B cell (primary cell): ENCODE data around the gene SLC19A2. TPM values are rescaled to one million over a fixed set of nuclear protein-coding genes. Genes with fewer than 3 reads are reported as not detected.

Source experiments
- ATAC-seq: fragments of 200-7000 bp; cut with Tn5 transposase; one replicate; pipeline ENCODE4 v1.10.0; 2021; ENCODE audit warnings: low read depth, mild to moderate bottlenecking, moderate number of reproducible peaks, moderate library complexity
- CTCF ChIA-PET: fragments of 350-600 bp; sonication (Branson Sonifier 250); formaldehyde crosslinking; loops from one replicate; lab custom pipeline; 2021; ENCODE audit warnings: antibody characterized with exemption, inconsistent platforms; lab: Charles Lee
- POLR2A ChIA-PET: fragments of 350-600 bp; sonication (Branson Sonifier 250); formaldehyde crosslinking; loops from one replicate; lab custom pipeline; 2021; ENCODE audit warnings: antibody characterized with exemption; lab: Charles Lee
- DNase-seq: peaks from one replicate; pipeline ENCODE4 v3.0.0; 2013
- H2AFZ ChIP-seq: 2 replicates; pipeline ENCODE4 v1.6.1; 2012; ENCODE audit warnings: mild to moderate bottlenecking, low read depth, low read length; ENCODE audit not compliant: insufficient read depth, poor library complexity, severe bottlenecking
- H3K27ac ChIP-seq, 2 donors: 1 replicate in 1 of 2; 2 replicates in 1 of 2; pipeline ENCODE4 v1.5.1; 2012 to 2013; ENCODE audit warnings: low read length in 2 of 2, mild to moderate bottlenecking in 2 of 2, moderate library complexity in 1 of 2
- H3K27me3 ChIP-seq, 4 experiments: fragments of 200-600 bp in 1 of 4; sonication (generic) in 1 of 4; replicated peaks in 1 of 4; 1 replicate in 2 of 4; 2 replicates in 2 of 4; pipeline versions ENCODE4 v1.6.1 to v1.7.0; 2013 to 2016; ENCODE audit warnings: low read length in 3 of 4, mild to moderate bottlenecking in 2 of 4, mixed read lengths in 1 of 4, moderate library complexity in 1 of 4; ENCODE audit not compliant: insufficient read depth in 4 of 4, control insufficient read depth in 3 of 4; ENCODE audit errors: control extremely low read depth in 1 of 4
- H3K36me3 ChIP-seq, 2 experiments: replicated peaks in 1 of 2; 1 replicate in 1 of 2; 2 replicates in 1 of 2; pipeline versions ENCODE4 v1.6.1 to v1.7.1; 2013; ENCODE audit warnings: low read length in 1 of 2; ENCODE audit not compliant: insufficient read depth in 2 of 2, control insufficient read depth in 1 of 2; ENCODE audit errors: control extremely low read depth in 1 of 2, extremely low read depth in 1 of 2
- H3K4me1 ChIP-seq, 2 donors: fragments of 200-600 bp in 1 of 2; sonication (generic) in 1 of 2; 1 replicate in 1 of 2; 2 replicates in 1 of 2; pipeline versions ENCODE4 v1.5.1 to v1.6.1; 2013 to 2017; ENCODE audit warnings: low read length in 2 of 2; ENCODE audit not compliant: control insufficient read depth in 2 of 2, insufficient read depth in 2 of 2
- H3K4me2 ChIP-seq: replicated peaks from 2 replicates; pipeline ENCODE3; 2012; ENCODE audit warnings: mild to moderate bottlenecking, low read depth, low read length; ENCODE audit not compliant: poor library complexity, severe bottlenecking
- H3K4me3 ChIP-seq, 5 experiments: fragments of 200-600 bp in 1 of 5; sonication (generic) in 1 of 5; 1 replicate in 3 of 5; 2 replicates in 2 of 5; pipeline versions ENCODE4 v1.5.1 to v1.7.0; 2011 to 2016; ENCODE audit warnings: low read length in 4 of 5, mild to moderate bottlenecking in 4 of 5, low read depth in 2 of 5, control low read depth in 1 of 5, moderate library complexity in 1 of 5; ENCODE audit not compliant: insufficient read depth in 1 of 5; ENCODE audit errors: control extremely low read depth in 1 of 5, extremely low read depth in 1 of 5
- H3K79me2 ChIP-seq: fragments of 200-600 bp; sonication (generic); one replicate; pipeline ENCODE4 v1.6.0; 2016; ENCODE audit warnings: low read length; ENCODE audit not compliant: control insufficient read depth, insufficient read depth
- H3K9ac ChIP-seq: fragments of 200-600 bp; sonication (generic); 2 replicates; pipeline ENCODE4 v1.6.1; 2017; ENCODE audit warnings: mild to moderate bottlenecking, low read length, moderate library complexity
- H3K9me3 ChIP-seq, 3 donors: one replicate each; pipeline versions ENCODE4 v1.6.1 to v1.7.1; 2013; ENCODE audit warnings: low read length in 2 of 3; ENCODE audit not compliant: control insufficient read depth in 2 of 3, insufficient read depth in 1 of 3; ENCODE audit errors: control extremely low read depth in 1 of 3
- H4K20me1 ChIP-seq: 2 replicates; pipeline ENCODE4 v1.6.0; 2012; ENCODE audit warnings: mild to moderate bottlenecking, low read length; ENCODE audit not compliant: insufficient read depth, control insufficient read depth, poor library complexity, severe bottlenecking
- H3K27ac Mint-ChIP-seq: one replicate; pipeline ENCODE4 v1.8.0; 2021; ENCODE audit warnings: mixed read lengths
- H3K27me3 Mint-ChIP-seq: one replicate; pipeline ENCODE4 v1.8.0; 2021; ENCODE audit warnings: mixed read lengths
- H3K4me1 Mint-ChIP-seq: one replicate; pipeline ENCODE4 v1.8.0; 2021; ENCODE audit warnings: mixed read lengths
- H3K4me3 Mint-ChIP-seq: one replicate; pipeline ENCODE4 v1.8.0; 2021; ENCODE audit warnings: mixed read lengths
- H3K9me3 Mint-ChIP-seq: one replicate; pipeline ENCODE4 v1.8.0; 2022; ENCODE audit warnings: mixed read lengths; ENCODE audit not compliant: insufficient read depth
- EZH2 ChIP-seq: IDR thresholded peaks from 2 replicates; pipeline ENCODE4 v1.6.1; 2012; ENCODE audit warnings: borderline replicate concordance, low read depth, mild to moderate bottlenecking, moderate library complexity, low read length; ENCODE audit not compliant: insufficient read depth, poor library complexity, severe bottlenecking
- WGBS: methylation state at CpG from one replicate; pipeline ENCODE4 v1.1.5; 2013; ENCODE audit warnings: missing lambda C conversion rate; ENCODE audit not compliant: insufficient coverage; 5-methylcytosine and 5-hydroxymethylcytosine counted together
- intact Hi-C: fragments of 100-400 bp; cut with micrococcal nuclease; formaldehyde crosslinking; loops from one replicate; pipeline ENCODE4 v1.10.0; 2022
- polyA plus RNA-seq: library from polyadenylated mRNA; depleted of rRNA; stranded (reverse); fragments of >200 nt; gene quantifications from 2 replicates; pipeline ENCODE4 v1.2.3, GENCODE V29; 2012
- total RNA-seq, 2 donors: library from RNA; stranded (reverse); fragments of 120-200 nt in 1 of 2; gene quantifications; 1 replicate in 1 of 2; 2 replicates in 1 of 2; pipeline versions ENCODE4 v1.2.3 to v1.2.4, GENCODE V29; 2013 to 2022
- TF ChIP-seq, protein P1 (sequence below): fragments of 200-600 bp; IDR thresholded peaks from one replicate; pipeline ENCODE4 v1.8.0; 2022; ENCODE audit warnings: antibody characterized with exemption, mild to moderate bottlenecking

Gene SLC19A2
- total and polyA plus RNA-seq, 2 donors (not counting 1 experiment from before 2014, with no cell fraction given) = 1.5 to 3.9 TPM

DNA sequence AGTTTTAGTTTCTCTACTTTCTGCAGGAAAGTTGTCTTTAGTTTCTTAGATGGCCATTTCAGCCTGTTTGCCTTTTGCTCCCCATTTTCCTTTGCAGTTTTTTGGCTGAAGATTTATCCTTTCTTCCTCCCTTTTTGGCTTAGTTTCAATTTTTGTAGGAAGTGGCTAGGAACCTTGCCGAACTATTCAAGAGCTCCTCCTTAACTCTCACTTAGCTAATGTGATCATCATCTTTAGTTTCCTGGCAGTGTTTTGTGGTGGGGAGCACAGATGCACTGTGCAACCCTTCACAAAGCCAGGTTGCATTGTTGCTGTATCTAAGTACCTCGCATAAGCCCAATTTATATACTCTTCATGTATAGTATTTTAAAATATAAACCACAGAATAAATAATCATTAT is 29.7 kb downstream of the SLC19A2 start:
- CTCF ChIA-PET = no interaction called here
- intact Hi-C loops = no loop called here
- peaks cover 5 to 10% (median 8%) of the 10 kb centered on the region in 3 donors for H3K9me3 ChIP-seq
- H3K4me3 ChIP-seq = no peak overlapping the region
- Mint-ChIP-seq H3K27me3 (peaks cover 46% of the 10 kb centered on the region), H3K27ac (no peak overlapping the region), H3K9me3 (peaks cover 7% of the 10 kb centered on the region), H3K4me1 (peaks cover 7% of the 10 kb centered on the region), H3K4me3 (no peak overlapping the region)
- ATAC-seq = no peak
- POLR2A ChIA-PET = no interaction called here
- TF ChIP-seq, protein P1, sequence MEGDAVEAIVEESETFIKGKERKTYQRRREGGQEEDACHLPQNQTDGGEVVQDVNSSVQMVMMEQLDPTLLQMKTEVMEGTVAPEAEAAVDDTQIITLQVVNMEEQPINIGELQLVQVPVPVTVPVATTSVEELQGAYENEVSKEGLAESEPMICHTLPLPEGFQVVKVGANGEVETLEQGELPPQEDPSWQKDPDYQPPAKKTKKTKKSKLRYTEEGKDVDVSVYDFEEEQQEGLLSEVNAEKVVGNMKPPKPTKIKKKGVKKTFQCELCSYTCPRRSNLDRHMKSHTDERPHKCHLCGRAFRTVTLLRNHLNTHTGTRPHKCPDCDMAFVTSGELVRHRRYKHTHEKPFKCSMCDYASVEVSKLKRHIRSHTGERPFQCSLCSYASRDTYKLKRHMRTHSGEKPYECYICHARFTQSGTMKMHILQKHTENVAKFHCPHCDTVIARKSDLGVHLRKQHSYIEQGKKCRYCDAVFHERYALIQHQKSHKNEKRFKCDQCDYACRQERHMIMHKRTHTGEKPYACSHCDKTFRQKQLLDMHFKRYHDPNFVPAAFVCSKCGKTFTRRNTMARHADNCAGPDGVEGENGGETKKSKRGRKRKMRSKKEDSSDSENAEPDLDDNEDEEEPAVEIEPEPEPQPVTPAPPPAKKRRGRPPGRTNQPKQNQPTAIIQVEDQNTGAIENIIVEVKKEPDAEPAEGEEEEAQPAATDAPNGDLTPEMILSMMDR = no peak
- no peak for TF ChIP-seq EZH2
- peaks cover 0 to 17% (median 13%) of the 10 kb centered on the region in 4 experiments for H3K27me3 ChIP-seq
- no peak overlapping the region for H3K4me2 ChIP-seq
- WGBS = no CpG with 5 or more reads among the region's 2 CpGs
- no peak overlapping the region for H2AFZ ChIP-seq
- H4K20me1 ChIP-seq = no peaks in the 10 kb centered on the region
- H3K36me3 ChIP-seq = no peaks in the 10 kb centered on the region
- H3K79me2 ChIP-seq = no peaks in the 10 kb centered on the region
- H3K27ac ChIP-seq = no peak overlapping the region
- no peak overlapping the region for H3K9ac ChIP-seq
- H3K4me1 ChIP-seq = peaks cover 5 to 7% of the 10 kb centered on the region in 2 donors
- DNase-seq = no peak

DNA sequence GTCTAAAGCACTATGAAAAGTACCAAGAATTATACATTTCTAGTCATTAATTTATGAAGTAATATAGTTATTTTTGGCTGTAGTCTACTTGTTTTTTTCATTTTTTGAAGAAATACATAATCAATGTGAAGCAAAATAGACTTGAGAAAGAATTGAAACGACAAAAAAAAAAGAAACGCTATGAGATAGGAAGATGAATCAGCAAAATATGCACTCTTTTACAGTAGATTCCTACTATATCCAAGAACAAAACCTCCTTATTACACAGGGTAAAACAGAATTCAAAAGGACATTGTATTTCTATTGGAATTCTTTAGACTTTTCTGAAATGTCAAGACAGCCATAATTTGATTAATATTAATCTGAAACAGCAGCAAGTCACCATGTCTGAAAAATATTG is 32.8 kb downstream of the SLC19A2 start:
- no peaks in the 10 kb centered on the region for H3K4me1 Mint-ChIP-seq
- no peak for TF ChIP-seq EZH2
- TF ChIP-seq, protein P1 = no peak
- H2AFZ ChIP-seq = no peak overlapping the region
- no peak overlapping the region for H3K4me3 ChIP-seq
- H3K4me2 ChIP-seq = no peak overlapping the region
- peaks cover 0 to 3% (median 0%) of the 10 kb centered on the region in 4 experiments for H3K27me3 ChIP-seq
- ChIA-PET POLR2A (no interaction called here), CTCF (no interaction called here)
- H3K4me3 Mint-ChIP-seq = no peak overlapping the region
- H3K36me3 ChIP-seq = no peaks in the 10 kb centered on the region
- H3K27ac Mint-ChIP-seq = no peak overlapping the region
- no peak for ATAC-seq
- peaks cover 52% of the 10 kb centered on the region for H3K27me3 Mint-ChIP-seq
- H3K9me3 ChIP-seq = peaks cover 0 to 10% (median 8%) of the 10 kb centered on the region in 3 donors
- no peaks in the 10 kb centered on the region for H3K79me2 ChIP-seq
- no peak overlapping the region for H3K27ac ChIP-seq
- WGBS = no CpG with 5 or more reads among the region's 2 CpGs
- no peak overlapping the region for H3K9ac ChIP-seq
- DNase-seq = no peak
- no peaks in the 10 kb centered on the region for H4K20me1 ChIP-seq
- H3K4me1 ChIP-seq = no peaks in the 10 kb centered on the region
- intact Hi-C loops = no loop called here
- peaks cover 7% of the 10 kb centered on the region for H3K9me3 Mint-ChIP-seq
